Osteoblast (primary cell): ENCODE data around the gene ANKRD44. TPM values are rescaled to one million over a fixed set of nuclear protein-coding genes. Genes with fewer than 3 reads are reported as not detected.

Experiments used
- DNase-seq: peaks from one replicate; pipeline ENCODE4 v3.0.0; 2011; ENCODE audit warnings: low spot score, mixed read lengths; ENCODE audit not compliant: insufficient read length; ENCODE audit errors: missing footprints
- H2AFZ ChIP-seq: 2 replicates; pipeline ENCODE4 v1.6.0; 2011; ENCODE audit warnings: mild to moderate bottlenecking, low read length
- H3K27ac ChIP-seq: 2 replicates; pipeline ENCODE4 v1.5.1; 2011; ENCODE audit warnings: mild to moderate bottlenecking, low read depth, low read length, moderate library complexity
- H3K27me3 ChIP-seq: 2 replicates; pipeline ENCODE4 v1.6.0; 2012; ENCODE audit warnings: mild to moderate bottlenecking, control low read depth, inconsistent platforms, low read length, moderate library complexity; ENCODE audit not compliant: insufficient read depth
- H3K36me3 ChIP-seq: 2 replicates; pipeline ENCODE4 v1.5.1; 2011; ENCODE audit warnings: mild to moderate bottlenecking, low read length, control low read depth, moderate library complexity; ENCODE audit not compliant: insufficient read depth
- H3K4me1 ChIP-seq: 2 replicates; pipeline ENCODE4 v1.5.1; 2011; ENCODE audit warnings: mild to moderate bottlenecking, low read length, control low read depth, moderate library complexity; ENCODE audit not compliant: insufficient read depth
- H3K4me2 ChIP-seq: 2 replicates; pipeline ENCODE4 v1.6.0; 2011; ENCODE audit warnings: mild to moderate bottlenecking, low read length; ENCODE audit not compliant: insufficient read depth
- H3K4me3 ChIP-seq: fragments of 200-600 bp; sonication (generic); 3 replicates; pipeline ENCODE4 v1.5.1; 2012; ENCODE audit warnings: mild to moderate bottlenecking, low read length, inconsistent platforms; ENCODE audit not compliant: insufficient read depth
- H3K79me2 ChIP-seq: 2 replicates; pipeline ENCODE4 v1.6.0; 2012; ENCODE audit warnings: mild to moderate bottlenecking, low read length, control low read depth, inconsistent platforms; ENCODE audit not compliant: insufficient read depth
- H3K9me3 ChIP-seq: 2 replicates; pipeline ENCODE4 v1.5.1; 2011; ENCODE audit warnings: low read depth, low read length, control low read depth
- H4K20me1 ChIP-seq: 2 replicates; pipeline ENCODE4 v1.6.0; 2012; ENCODE audit warnings: mild to moderate bottlenecking, low read length, control low read depth; ENCODE audit not compliant: insufficient read depth
- CTCF ChIP-seq: IDR thresholded peaks from 2 replicates; pipeline ENCODE4 v1.5.1; 2011; ENCODE audit warnings: mild to moderate bottlenecking, low read depth, low read length, moderate library complexity; ENCODE audit errors: extremely low read depth
- total RNA-seq: library from RNA; depleted of rRNA; stranded (reverse); fragments of >200 nt; gene quantifications from 2 replicates; pipeline ENCODE4 v1.2.3, GENCODE V29; 2012

The ANKRD44 gene
- total RNA-seq, 1 donor: 44.5 TPM

GRCh38 chr2:197264332-197264731 lies 46.2 kb downstream of the ANKRD44 start:
- Histone ChIP-seq H3K4me2 (no peak overlapping the region), H3K27me3 (no peaks in the 10 kb centered on the region), H3K79me2 (peaks cover 8% of the 10 kb centered on the region), H3K4me3 (no peak overlapping the region), H4K20me1 (no peaks in the 10 kb centered on the region), H3K9me3 (no peaks in the 10 kb centered on the region), H3K4me1 (peaks cover 8% of the 10 kb centered on the region), H3K27ac (no peak overlapping the region), H2AFZ (no peak overlapping the region), H3K36me3 (no peaks in the 10 kb centered on the region)
- TF ChIP-seq CTCF: no peak
- DNase-seq: no peak

- H4K20me1 ChIP-seq: no peaks in the 10 kb centered on the region
- no peak overlapping the region for H2AFZ ChIP-seq
- no peak for DNase-seq
- peaks cover 5% of the 10 kb centered on the region for H3K4me1 ChIP-seq
- no peak for TF ChIP-seq CTCF
- H3K4me2 ChIP-seq: no peak overlapping the region
- H3K9me3 ChIP-seq: no peaks in the 10 kb centered on the region
- no peak overlapping the region for H3K27ac ChIP-seq
- H3K4me3 ChIP-seq: no peak overlapping the region
- H3K27me3 ChIP-seq: no peaks in the 10 kb centered on the region
- H3K36me3 ChIP-seq: no peaks in the 10 kb centered on the region
- H3K79me2 ChIP-seq: peaks cover 8% of the 10 kb centered on the region
Measured at GRCh38 chr2:197263077-197263476, 47.5 kb downstream of the ANKRD44 start.

GRCh38 chr2:197261808-197262226 lies 48.8 kb downstream of the ANKRD44 start:
- Histone ChIP-seq H3K4me3 (no peak overlapping the region), H3K27ac (no peak overlapping the region), H3K36me3 (no peaks in the 10 kb centered on the region), H4K20me1 (no peaks in the 10 kb centered on the region), H2AFZ (peak overlapping the region; percentile 32), H3K4me1 (peaks cover 5% of the 10 kb centered on the region), H3K9me3 (no peaks in the 10 kb centered on the region), H3K4me2 (peak overlapping the region; percentile 3), H3K79me2 (peaks cover 6% of the 10 kb centered on the region), H3K27me3 (no peaks in the 10 kb centered on the region)
- no peak for TF ChIP-seq CTCF
- no peak for DNase-seq

- Histone ChIP-seq H3K9me3 (no peaks in the 10 kb centered on the region), H4K20me1 (no peaks in the 10 kb centered on the region), H3K4me2 (no peak overlapping the region), H3K4me1 (peaks cover 20% of the 10 kb centered on the region), H3K27me3 (no peaks in the 10 kb centered on the region), H3K36me3 (no peaks in the 10 kb centered on the region), H2AFZ (no peak overlapping the region), H3K27ac (no peak overlapping the region), H3K4me3 (no peak overlapping the region), H3K79me2 (peaks cover 4% of the 10 kb centered on the region)
- no peak for DNase-seq
- no peak for TF ChIP-seq CTCF
Measured at GRCh38 chr2:197259470-197259999, 51.0 kb downstream of the ANKRD44 start.
